NK-92 (cell line): Measurements from ENCODE around the gene CLTA.

Experiments
- DNase-seq: peaks from one replicate; lab custom pipeline; 2025; ENCODE audit not compliant: unreplicated experiment; lab: John Stamatoyannopoulos, UW

Gene CLTA, protein sequence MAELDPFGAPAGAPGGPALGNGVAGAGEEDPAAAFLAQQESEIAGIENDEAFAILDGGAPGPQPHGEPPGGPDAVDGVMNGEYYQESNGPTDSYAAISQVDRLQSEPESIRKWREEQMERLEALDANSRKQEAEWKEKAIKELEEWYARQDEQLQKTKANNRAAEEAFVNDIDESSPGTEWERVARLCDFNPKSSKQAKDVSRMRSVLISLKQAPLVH

DNA sequence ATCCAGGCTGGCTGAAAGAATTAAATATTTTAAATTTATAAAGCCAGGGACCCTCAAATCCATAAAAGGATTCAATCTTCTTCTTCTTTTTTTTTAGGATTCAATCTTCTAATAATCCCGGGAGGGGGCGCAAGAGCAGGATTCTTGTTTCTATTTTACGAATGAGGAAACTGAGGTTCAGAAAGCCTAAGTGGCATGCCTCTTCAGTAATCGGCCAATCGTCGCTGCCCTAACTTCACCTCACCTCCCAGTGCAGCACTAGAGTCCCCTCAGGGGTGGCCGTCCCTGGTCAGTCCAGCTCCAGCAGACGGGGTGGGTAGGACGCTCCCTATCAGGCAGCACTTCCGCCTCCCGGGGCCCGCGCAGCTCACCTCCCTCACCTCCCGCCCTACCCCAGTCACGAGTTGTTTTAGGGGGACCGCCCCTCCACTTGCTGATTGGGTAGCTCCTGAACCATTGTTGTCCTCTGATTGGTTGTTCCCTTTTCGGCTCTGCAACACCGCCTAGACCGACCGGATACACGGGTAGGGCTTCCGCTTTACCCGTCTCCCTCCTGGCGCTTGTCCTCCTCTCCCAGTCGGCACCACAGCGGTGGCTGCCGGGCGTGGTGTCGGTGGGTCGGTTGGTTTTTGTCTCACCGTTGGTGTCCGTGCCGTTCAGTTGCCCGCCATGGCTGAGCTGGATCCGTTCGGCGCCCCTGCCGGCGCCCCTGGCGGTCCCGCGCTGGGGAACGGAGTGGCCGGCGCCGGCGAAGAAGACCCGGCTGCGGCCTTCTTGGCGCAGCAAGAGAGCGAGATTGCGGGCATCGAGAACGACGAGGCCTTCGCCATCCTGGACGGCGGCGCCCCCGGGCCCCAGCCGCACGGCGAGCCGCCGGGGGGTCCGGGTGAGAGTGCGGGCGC lies at the start of gene CLTA:
Gene CLTA (plus strand): TSS at position 534 of the 902 bp plus-strand sequence. CDS start 136 bp downstream, at position 670.
- DNase-seq = peak; percentile 62

DNA sequence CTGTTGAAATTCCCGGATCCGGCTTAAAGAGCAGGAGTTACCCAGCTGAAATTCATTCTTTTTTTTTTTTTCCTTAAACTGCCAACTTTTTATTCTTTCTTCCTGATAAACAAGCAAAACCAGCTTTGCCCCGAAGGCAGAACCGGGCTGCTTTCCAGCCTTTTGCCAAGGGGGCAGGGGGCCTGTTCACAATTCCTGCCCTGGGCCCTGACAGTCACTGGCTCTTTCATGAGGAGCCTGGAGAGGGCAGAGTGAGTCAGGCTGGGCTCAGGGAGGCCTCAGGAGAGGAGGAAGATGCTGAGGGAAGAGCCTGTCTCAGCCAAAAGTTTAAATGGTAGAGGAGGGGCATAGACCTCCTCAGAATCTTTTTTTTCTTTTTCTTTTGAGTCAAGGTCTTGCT lies 49.4 kb upstream of the CLTA start:
- no peak for DNase-seq

DNA sequence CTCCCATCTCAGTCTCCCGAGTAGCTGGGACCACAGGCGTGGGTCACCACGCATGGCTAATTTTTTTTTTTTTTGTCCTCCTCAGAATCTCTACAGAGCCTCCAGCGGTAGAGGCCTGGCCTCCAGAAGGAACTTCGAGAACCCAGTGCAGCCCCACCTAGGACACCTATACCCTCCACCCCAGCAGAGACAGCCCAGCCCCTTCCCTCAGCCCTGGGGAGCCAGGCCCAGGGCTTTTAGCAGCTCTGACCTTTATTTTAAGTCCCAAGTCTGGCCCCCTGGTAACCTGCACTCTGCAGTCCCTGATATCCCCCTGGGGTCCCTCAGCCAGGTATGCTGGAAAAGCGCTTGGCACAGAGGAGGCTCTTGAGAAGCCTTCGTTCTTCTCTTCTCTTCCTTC lies 49.0 kb upstream of the CLTA start:
- DNase-seq = no peak

DNA sequence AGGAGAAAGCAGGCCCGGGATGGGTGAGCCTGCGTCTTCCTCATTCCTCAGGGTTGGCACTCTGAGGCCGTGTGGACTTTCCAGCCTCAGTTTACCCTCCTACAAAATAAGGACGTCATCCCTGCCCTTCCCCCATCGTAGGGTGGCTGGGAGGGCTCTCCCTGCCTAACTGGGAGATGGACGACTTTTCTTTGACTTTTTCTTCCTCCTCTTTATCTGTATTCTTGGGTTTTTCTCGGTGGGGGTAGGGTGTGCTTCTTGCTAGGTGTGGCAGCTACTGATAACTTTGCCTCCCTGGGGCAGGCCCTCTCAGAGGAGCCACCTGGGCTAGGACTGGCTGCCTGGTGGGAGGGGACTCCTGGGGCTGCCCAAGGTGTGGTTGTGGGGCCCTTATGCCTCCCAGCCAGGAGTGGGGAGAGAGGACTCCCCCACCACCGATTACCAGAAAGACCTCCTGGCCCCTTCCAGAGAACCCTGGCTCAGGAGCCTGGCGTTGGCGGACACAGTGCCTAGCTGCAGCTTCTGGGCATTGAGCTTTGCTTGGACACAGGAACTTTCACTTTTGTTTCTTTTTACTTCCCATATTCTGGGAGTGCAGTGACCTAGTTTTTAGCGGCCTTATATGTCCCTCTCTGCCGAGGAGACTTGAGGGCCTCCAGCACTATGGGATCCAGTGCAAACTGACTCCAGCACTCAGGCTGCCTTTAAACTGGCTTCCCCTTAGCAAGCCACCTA lies 48.0 kb upstream of the CLTA start:
- DNase-seq = no peak

DNA sequence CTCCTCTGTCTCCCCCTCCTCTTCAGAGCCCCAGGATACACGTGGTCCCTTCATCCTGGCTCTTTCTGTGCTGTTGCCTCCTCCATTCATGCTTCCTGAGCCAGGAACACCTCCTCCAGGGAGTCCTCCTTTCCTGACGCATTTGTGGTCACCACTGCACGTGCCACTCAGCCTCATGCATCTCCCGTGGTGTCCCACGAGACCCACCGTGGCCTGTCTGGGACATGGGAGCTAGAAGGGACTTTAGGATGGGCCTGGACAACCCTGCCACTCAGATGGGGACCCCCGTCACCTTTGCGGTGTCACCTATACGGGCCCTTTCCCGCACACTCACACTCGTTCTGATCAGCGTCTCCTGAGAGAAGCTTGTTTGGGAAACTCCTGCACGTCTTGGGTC lies 47.5 kb upstream of the CLTA start:
- no peak for DNase-seq

DNA sequence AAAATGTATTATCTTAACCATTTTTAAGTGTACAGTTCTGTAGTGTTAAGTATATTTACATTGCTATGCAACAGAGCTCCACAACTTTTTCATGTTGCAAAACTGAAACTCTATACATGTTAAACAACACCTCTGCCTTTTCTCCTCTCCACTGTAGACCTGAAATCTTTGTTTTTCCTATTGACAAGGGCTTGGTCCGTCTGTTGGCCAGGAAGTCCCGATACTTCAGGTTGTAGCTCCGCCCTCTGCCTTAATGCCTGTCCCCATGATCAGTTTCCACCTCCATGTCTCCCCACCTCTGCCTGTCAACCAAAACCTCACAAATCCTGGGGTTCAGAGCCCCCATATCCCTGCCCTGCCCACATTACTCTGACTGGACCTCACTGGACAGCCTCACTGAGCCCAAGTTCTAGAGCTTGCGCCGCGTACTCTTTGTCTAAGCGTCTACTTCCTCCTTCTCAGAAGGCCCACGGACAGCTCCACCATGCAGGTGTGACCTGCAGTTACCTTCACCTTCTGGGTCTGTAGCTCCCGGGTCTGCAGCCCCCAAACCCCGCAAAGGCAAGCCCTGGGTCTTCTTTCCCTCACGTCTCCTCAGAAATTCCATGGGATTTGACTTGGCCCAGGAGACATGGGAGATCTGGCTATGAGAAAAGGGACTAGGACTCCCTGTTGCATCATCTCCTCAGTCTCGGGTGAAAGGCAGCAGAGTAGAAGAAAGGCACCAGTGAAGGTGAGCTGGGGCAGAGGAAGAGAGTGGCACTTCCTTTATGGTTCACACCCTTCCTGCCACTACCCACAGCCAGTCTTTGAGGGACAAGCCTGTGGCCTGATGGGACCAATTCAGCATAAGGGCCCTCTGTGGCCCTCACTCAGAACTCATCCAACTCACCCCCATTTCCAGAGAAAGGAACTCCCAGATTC lies 46.1 kb upstream of the CLTA start:
- DNase-seq = no peak

DNA sequence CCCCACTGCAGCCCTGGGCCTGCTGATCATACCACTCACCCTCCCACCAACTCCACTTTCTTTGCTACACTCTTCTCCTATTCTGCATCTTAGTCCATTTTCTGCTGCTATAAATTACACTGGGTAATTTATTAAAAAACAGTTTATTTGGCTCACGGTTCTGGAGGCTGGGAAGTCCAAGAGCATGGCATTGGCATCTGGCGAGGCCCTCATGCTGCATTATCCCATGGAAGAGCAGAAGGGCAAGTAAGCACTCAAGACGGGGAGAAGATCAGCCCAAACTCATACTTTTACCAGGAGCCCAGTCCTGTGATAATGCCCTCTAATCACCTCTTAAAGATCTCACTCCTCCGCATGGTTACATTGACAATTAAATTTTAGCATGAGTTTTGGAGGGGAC lies 44.8 kb upstream of the CLTA start:
- no peak for DNase-seq

DNA sequence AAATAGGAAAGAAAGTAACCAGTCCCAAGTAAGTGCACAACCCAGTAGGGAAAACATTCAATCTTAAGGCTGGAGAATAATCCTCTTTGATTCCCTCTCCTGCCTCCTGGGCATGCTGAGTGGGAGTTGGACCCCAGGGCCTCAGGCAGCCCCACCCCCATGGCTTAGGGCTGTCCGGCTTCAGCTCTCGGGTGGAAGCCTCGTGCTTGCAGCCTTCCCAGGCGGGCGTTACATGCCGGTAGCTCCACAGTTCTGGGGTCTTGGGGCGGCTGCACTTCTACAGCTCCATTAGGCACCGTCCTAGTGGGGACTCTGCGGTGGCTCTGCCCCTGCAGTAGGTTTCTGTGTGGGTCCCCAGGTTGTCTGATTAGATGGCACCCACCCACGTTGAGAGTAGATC lies 44.1 kb upstream of the CLTA start:
- DNase-seq = no peak

DNA sequence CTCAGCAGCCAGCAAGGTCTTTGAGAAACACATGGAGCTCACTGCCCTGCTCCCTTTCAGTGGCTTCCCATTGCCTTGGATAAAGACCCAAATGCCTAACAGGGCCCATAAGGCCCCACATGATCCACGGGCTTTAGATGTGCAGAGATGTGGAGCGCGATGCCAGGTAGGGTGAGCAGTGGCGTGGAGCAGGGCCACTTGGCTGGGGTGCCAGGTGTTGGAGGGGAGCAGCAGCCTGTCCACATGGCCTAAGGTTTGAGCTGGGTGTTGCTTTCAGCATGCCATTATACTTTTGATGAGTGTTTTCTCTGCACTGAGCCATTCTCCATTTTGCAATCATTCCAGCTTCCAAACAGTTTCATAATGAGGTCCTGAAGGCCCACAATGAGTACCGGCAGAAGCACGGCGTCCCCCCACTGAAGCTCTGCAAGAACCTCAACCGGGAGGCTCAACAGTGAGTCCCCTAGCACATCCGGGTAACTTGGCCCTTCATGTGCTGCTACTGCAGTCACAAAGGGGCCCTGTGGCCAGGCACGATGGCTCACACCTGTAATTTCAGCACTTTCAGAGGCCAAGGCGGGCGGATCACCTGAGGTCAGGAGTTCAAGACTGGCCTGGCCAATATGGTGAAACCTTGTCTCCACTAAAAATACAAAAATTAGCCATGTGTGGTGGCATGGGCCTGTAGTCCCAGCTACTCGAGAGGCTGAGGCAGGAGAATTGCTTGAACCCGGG lies 43.1 kb upstream of the CLTA start:
- no peak for DNase-seq

DNA sequence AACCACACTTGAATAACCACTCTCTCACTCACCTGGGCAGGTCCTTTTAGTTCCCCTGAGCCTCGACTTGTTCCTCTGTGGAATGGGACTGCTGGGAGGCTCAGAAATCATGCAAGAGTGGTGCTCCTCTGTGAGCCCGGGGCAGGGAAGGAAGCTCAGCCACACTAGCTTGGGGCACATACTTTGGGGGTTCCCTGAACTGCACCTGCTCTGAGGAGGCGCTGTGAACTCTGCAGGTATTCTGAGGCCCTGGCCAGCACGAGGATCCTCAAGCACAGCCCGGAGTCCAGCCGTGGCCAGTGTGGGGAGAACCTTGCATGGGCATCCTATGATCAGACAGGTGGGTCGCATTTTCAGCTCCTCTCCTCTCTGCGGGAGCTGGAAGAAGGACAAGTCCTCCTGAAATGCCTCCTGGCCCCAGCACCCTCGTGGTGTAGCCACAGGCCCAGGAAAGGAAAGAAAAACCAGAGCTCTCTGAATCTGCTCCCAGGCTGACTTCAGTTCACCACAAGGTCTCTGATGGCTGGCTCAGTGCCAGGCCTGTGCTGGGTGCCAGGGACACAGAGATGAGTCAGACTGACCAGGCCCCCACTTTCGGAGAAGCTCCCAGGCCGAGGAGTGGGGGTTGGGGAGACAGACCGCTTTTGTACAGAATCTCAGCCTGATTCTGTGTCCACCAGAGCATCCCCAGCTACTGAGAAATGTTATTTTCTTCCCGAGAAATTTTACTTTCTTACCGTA lies 42.2 kb upstream of the CLTA start:
- DNase-seq = no peak

DNA sequence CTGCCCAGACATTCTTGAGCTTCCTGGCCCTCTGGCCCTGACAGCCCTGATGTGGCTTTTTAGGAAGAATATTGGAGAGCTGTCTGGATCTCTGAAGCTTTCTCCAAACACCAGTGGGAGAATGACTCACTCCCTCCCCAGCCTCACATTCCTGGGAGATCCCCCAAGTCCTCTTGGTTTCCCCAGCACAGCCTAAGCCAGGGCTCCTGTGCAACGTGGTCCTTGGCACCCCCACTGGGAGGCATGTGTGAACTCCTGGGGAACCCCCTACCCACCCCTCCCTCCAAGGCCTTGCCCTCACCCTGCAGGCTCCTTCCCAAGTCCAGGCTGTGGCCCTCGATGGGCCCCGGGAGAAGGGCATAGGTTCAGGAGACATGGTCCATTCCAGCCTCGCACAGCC lies 41.5 kb upstream of the CLTA start:
- no peak for DNase-seq

DNA sequence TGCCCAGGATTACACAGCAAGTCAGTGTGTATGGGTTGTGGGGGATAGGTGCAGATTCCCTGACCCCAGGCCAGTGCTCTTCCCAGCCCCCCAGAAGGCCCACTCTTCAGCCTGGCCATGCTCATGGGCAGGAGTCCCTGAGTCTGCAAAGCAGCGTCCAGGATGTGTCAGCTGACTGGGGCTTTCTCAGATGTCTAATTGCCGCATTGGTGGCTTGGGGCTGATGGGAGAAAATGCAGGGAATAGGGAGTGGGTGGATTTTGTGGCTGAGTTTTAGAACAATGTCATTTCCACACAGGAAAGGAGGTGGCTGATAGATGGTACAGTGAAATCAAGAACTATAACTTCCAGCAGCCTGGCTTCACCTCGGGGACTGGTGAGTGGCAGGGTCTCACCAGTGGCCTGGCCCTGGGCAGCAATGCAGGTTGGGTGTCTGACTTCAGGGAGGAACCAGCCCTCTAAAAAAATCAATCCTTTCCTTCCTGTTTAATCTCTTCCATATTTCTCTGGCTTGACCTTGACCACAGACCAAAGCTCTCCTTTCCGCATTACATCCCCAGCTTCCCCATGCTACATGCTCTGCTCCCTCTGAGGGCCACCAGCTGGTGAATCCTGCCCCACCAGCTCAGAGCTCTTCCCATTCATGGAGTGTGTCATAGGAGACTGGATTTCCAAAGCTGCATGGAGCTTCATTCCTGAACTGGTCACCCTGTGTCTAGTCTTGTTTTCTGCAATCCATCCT lies 40.0 kb upstream of the CLTA start:
- DNase-seq = no peak

DNA sequence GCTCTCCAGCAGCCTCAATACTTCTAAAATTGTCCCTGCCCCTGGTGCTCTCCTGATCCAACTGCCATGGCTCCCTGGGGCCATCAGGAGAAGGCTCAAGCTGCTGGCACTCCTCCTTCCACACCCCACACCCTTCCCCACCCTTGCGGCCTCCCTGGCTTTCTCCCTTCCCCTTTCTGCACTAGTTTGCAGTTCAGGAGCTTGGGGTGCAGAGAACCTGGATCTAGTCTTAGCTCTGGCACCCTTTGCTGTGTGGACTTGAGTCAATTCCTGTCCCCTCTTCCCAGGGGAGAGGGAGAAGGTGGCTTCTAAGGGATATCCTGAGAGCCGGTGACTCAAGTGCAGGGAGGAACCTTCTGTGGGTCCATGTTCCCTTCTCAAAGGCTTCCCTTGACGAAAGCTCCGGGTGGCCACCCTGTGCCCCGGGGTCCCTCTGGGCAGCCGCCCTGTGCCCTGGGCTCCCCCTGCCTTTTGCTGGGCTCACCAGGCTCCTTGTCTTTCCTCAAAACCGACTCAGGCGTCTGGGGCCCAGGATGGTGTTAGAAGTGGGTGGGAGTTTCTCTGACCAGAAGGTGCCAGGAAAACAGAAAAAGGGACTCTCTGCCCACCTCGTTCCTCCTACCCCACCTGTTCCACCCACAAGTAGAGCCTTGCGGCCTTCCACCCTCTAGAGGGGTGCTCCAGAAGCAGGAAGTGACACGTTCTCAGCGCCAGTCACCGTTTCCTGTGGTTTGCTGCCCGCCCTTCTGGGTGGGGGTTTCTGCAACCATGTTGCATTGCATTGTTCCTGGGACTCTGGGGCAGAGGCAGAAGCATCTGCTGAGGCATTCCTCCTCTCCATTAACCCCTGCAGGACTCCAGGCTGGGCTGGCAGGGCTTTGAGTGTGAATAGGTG lies 39.2 kb upstream of the CLTA start:
- peak; percentile 49 for DNase-seq

DNA sequence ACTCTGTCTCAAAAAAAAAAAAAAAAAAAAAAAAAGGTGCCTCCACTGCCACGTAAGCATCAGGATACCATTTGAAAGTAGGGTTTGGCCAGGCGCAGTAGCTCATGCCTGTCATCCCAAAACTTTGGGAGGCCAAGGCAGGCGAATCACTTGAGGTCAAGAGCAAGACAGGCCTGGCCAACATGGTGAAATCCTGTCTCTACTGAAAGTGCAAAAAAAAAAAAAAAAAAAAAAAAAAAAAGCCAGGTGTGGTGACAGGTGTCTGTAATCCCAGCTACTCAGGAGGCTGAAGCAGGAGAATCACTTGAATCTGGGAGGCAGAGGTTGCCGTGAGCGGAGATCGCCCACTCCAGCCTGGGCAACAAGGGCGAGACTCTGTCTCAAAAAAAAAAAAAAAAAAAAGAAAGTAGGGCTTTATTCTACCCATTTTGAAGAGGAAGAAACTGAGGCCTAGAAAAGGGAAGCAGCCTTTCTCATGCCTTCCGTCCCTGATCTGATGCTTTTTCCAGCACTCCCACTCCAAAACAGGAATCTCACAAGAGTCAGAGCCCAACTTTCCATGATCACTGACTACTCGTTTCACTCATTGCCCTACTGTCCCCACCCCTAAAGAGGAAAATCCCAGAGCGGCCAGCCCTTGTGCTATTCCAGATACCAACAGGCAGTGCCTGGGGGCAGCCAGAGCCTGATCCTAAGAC lies 37.8 kb upstream of the CLTA start:
- DNase-seq = no peak

DNA sequence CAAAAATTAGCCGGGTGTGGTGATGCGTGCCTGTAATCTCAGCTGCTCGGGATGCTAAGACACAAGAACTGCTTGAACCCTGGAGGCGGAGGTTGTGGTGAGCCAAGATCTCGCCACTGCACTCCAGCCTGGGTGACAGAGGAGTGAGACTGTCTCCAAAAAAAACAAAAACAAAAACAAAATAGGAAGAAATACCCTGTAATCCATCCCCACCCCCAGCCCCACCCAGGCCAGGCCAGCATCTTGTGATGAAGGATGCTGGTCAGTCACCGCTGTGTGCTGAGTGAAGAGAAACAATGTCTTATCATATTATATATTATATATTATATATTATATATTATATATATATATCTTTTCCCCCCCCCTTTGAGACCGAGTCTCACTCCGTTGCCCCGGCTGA lies 37.0 kb upstream of the CLTA start:
- DNase-seq = no peak

DNA sequence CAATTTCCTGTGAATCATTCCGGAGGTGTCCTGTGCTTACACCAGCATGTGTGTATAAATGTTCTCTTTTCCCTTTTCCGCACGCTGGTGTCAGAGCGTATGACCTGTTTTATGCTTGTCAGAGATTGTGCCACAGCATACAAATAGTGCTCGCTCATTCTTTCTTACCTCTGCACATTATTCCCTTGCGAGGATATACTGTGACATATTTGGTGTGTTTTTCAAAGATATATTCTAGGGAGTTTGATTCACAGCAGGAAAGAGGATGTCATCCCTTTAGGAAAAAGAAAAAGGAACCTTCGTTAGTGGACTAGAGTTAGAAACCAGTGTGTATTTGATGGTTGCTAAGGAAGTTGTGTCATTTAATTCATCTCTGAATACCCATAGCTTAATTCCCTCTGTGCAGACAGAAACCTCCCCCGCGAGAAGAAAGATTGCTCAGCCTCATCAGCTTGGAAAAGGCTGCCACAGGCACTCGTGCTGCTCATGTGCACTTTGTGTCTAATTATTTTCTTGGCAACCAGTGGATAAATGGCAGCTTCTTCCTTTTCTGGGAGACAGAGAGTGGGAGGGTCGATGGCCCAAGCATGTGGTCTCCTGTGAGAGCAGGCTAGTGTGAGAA lies 36.3 kb upstream of the CLTA start:
- DNase-seq = no peak

DNA sequence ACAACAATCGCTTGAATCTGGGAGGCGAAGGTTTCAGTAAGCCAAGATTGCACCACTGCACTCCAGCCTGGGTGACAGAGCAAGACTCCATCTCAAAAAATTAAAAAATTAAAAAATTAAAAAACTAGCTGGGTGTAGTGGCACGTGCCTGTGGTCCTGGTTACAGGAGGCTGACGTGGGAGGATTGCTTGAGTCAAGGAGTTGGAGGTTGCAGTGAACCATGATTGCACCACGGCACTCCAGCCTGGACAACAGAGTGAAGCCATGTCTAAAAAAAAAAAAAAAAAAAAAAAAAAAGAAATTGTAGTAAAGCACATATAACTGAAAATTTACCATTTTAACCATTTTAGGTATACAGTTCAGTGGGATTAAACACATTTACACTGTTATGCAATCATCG lies 34.6 kb upstream of the CLTA start:
- no peak for DNase-seq
